HG03060 (cell line): ENCODE measurements around the gene BEGAIN.

Experiments
- ATAC-seq: cut with Tn5 transposase; IDR thresholded peaks from one replicate; pipeline ENCODE4 v1.9.1; 2021; ENCODE audit warnings: low read depth, moderate number of reproducible peaks; ENCODE audit not compliant: unreplicated experiment

BEGAIN gene

DNA sequence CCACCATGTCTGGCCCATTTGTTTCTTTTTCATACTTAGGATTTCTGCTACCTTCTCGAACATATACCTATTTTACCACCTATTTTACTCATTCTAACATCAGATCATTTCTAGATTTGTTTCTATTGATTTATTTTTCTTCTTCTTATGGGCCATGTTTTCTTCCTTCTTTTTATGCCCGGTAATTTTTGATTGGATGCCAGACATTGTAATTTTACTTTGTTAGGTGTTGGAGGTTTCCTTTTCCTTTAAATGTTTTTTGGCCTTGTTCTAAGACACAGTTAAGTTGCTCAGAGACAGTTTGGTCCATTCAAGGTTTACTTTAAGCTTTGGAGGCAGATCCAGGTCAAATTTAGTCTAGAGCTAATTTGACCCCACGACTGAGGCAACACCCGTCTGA is 14.7 kb upstream of the BEGAIN start:
- ATAC-seq = no peak

DNA sequence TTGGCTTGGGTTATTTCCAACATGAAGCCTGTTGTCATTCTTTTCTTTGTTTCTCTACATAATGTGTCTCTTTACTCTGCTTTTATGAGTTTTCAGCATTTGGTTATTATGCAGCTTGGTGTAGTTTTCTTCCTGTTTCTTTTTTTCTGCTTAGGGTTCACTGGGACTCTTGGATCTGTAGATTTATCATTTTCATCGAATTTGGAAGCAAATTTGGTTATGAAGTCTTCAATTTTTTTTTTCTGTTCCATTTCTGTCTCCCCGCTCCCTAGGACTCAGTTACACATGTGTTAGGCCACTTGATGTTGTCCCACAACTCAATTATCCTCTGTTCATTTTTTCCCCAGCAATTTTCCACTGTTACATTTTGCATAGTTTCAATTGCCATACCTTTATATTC is 13.8 kb upstream of the BEGAIN start:
- no peak for ATAC-seq

DNA sequence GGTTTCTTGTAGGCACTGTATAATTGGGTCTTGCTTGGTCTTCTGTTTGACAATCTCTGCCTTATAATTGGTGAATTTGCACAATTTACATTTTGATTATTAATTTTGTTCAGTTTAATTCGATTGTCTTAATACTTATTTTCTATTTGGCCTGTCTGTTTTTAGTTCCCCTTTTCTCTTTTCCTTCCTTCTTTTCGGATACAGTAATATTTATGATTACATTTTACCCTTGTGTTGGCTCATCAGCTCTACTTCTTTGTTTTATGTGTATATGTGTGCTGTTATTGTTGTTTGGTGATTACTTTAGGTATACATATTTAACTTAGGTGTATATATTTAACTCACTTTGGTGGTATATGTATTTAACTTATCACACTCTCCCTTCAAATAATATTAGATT is 12.8 kb upstream of the BEGAIN start:
- ATAC-seq = no peak

DNA sequence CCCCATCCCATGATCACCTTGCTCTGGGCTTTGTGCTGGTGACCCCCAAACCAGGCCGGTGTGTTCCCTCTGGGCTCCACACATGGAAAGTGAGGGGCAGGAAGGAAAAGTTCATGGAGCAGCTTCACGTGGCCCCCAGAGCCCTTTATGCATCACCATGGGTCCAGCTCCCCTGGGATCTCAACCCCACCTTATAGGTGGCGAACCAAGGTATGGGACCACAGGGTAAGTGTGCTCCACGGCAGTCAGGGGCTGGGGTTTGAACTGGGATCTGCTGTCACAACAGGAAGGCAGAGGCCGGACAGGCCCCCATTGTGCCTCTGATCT is 7.4 kb upstream of the BEGAIN start:
- no peak for ATAC-seq

DNA sequence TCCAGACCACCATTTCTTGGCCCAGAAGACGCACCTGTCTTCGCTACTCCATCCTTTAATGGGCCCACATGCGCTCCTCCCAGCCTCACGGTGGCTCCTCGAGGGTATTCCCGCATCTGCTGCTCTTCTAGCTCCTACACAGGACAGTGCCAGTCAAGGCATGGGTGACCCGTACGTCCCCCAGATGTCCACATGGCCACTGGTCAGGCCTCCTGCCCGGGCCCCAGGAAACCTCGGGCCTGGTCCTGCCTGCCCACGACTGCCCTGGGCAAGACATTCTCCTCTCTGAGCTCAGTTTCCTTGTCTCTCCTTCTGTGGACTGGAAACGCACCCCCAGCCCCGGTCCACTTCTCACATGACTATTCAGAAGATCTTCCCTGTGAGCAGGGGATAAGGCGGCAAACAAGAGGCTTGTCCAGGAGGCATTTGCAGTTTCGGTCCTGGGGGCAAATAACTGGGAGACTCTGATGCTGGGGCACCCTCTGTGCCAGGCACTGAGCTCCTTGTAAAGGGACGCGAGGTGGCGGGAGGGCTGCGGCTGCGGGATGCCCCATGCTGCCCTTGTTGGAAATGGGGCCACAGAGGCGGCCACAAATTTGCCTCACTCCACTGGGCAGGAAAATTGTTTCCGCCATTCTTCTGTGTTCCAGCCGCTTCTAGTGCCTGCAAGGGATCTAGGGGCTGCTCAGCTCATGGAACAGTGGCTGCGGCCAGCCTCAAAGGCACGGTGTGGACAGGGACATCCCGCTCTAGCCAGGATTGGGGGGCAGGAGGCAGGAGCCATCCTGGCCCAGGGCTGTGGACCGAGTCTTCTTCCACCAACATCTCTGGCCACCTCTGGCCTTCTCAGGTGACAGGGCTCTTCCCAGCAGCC is 6.8 kb upstream of the BEGAIN start:
- no peak for ATAC-seq

DNA sequence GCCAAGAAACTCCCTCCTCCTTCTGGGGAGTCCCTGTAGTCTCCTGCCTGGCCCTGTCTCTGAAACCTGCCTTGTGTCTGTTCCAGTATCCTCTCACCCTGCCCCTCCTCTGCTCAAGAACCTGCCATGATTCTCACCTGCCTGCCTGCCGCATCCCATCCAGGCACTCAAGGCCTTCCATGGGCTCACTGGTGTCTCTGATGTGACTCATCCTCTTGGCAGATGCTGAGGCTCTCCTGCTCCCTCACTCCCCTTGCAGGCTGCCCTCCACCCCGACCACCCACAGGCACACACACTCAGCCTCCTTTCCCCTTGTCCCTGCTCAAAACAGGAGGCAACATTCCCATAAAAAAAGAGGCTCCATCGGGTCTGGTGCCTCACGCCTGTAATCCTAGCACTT is 5.8 kb upstream of the BEGAIN start:
- ATAC-seq = no peak

DNA sequence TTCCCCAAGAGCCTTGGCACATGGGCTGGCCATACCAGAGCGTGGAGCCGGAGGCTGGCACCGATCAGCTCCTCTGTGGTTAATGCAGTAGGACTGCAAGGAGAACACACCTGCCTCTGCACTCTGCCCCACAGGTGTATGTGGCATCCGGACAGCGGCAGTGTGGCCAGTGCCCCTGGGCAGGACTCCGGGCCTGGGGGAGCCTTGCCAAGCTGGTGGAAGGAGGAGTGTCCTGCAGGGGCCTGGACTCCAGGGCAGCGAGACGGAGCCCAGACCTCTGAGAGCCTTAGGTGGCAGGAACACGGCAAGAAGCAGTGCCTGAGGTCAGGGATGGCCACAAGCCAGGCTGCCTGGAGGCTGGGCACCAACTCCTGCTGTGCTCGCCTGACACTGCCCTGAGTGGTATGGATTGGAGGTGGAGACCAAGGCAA is 5.3 kb upstream of the BEGAIN start:
- ATAC-seq = no peak

DNA sequence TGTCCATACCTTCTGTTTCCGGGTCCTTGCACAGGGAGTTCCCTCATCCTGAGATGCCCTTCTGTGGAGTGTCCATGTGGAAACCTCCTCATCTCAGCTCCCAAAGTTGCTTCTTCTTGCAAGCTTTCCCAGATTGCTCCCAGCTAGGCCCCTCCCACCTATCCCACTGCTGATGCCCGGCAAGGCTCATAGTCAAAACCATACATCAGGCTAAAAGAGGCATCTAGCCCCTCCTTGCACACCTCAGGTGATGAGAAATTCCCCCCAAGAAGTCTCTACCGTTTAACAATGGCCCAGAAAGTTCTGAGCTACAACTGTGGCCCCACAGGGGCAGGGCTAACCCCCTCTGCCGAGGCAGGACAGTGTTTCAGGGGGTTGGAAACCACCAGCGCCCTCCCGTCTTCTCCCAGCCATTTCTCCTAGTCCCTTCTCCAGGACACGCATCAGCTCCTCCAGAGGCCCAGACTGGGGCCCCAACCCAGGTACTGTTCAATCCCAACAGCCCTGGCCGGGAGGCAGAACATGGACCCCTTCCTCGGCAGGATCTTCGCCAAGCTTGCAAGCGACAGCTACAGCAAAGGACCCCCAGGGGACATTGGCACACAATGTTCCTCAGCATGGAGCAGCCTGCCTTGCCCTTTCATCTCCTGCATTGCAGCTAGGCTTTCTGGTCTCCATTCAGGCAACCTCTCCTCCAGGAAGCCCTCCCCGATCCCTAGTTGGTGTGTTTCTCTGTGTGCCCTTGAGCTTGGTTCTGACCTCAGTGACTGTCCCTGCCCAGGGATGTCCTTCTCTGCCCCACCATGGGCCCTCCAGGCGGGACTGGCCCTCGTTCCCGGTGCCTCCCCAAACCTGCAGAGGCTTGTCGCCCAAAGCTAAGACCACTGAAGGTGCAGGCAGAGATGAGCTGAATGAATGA is 4.5 kb upstream of the BEGAIN start:
- no peak for ATAC-seq

DNA sequence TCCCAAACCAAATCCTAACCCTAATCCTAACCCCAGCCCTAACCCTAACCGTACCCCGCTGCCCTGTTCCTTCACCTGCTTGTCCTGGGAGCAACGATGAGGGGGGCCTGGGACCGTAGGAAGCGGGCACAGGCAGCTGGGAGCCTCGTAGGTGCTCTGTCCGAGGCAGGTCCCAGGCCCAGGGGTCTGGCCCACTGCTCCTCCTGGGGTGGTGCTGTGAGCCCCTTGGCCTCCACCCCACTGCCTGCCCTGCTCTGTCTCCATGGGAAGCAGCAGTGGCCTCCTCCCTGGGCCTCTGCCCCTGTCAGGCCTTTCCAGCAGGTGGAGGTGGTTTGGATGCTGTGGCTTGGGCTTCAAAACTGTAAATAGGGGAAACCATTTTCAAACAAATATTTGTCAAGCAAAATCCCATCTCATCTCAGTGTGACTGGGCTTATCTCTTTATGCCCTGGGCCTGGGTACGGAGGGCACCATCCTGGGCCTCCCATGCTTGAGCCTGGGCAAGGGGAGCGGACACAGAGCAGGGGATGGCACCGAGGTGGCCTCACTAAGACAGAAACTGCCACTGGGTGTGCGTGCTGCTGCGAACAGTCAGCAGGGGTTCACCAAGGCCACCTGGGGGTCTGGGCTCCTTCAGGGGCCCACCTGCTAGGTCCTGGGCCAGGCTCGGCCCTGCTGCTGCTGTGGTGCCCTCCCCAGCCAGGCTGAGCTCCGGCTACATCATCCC is 3.7 kb upstream of the BEGAIN start:
- no peak for ATAC-seq

DNA sequence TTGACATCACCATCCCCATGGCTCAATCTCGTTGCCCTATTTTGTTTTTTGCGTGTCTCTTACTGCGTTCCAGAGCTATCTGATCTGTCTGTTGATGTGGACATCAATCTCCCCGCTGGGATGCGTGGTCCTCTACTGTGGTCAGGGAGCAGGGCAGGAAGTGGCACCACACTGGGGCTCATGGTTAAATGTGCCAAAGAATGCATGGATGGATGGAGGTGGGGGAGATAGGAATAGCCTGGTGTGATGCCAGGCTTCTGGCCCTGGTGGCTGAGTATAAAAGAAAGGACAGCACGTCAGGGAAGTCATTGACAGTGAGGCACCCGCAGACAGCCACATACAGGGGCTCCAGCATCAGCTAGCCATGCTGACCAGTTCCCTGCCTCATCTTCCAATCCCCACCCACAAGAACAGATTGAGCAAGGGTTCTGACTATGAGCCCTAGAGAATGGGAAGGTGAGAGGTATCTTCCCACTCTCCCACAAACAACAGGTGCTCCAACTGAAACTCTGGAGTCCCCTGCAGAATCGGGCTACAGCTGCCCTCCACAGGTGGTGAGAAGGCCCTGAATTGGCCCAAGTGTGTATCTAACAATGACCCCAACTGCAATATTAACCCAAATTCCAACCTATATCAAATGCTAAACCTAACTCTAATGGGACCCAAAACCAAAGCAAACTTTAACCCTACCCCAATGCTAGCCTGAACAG is 2.7 kb upstream of the BEGAIN start:
- no peak for ATAC-seq

DNA sequence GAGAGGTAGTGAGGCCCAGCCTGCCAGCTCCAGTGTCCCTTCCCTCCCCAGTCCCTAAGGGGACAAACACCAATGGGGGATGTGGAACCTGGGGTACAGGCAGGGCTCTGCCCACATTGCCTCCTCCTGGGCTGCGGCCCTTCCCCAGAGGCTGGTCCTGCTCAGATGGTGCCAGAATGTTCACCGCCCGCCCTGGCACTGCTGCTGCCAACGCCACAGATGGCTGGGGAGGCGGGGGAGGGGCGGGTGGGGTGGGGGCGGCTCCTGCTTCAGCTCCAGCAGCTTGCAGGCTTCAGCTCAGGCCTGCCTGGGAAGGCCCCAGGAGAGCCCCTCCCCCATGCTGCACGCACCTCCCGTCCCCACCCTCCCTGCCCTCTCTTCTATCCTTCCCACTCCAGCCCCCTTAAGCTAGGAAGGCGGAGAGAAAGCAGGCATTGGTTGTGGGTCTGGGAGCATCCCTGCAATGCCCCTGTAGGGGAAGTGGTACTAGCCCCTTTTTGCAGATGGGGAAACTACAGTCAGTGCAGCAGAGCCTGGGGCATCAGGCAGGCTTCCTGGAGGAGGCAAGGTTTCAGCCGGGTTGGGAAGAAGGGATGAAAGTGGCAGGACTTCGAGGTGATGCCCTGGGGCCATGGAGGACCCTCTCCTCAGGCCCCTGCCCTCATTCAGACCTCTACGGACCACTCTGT is 2.0 kb upstream of the BEGAIN start:
- ATAC-seq = no peak

DNA sequence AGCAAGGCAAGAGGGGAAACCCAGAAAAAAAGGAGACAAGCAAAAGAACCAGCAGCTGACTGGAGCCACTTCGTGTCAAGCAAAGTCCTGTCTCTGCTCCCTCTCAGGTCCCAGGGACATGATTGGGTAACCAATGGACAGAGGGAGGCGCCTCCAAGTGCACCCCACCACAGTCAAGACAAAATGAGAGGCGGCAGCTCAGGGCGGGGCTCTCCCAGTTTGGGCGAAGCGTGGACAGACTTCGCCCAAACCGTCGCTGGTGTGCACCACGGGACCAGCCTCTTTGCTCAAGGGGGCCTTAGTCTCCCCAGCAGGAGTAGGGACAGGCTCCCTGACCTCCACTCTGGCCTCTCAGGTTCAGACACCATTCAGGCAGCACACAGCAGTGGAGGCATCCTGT is 1.5 kb upstream of the BEGAIN start:
- ATAC-seq = no peak

DNA sequence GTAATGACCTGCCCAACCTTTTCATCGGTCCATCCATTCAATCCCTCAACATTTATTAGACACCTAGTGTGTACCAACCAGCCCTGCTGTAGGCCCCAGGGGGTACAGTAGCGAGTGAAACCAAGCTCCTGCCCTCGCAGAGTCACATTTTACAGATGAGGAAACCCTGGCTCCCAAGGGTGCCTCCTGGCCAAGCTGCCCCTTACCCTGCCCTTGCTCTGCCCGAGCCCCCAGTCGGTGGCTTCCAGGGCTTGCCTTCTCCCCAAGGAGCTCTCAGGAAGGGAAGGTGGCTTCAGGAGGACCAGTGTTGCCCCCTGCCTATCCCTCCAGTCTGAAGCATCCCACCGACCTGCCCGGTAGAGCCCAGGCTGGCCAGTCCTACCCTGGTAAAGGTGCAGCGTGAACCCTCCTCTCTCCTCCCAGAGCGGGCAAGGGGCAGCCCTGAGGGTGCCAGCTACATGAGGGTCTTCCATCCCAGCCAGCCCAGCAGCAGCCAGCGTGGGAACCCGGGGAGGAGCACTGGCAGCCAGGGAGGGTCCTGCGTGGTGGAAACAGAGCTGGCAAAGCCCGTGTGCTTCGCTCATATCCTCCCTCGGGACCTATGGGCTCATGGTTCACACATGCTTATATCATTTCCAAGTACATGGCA is 670 bp upstream of the BEGAIN start:
- no peak for ATAC-seq

DNA sequence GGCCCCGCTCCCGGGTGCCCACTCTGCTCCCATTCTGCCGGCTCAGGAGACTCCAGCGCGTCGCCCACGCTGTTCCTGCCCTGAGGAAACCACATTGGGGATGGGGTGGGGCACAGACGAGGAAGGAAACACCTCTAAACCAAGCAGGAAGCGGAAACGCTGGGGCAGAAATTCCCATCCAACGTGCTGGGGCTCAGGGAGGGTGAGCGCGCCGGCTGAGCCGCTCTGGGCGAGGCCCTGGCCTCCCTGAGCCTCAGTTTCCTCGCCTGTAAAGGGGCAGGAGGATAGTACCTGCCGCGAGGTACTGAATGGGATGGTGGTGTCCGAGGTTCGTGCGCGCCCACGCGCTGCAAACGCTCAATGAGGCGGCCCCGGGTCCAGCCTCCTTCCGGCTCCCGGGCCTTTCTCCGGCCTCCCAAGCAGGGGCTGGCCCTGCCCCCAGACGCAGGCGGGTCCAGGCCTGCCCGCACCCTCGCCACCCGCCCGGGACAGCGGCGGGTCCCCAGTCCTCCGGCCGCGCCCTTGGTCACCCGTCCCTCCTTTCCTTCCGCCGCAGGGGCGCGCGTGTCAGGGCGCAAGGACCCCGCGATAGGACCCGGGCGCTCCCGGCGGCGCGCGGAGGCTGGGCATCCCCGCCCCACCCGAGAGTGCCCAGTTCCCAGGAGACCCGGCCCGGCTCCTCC is 673 bp downstream of the BEGAIN start:
- ATAC-seq = no peak

DNA sequence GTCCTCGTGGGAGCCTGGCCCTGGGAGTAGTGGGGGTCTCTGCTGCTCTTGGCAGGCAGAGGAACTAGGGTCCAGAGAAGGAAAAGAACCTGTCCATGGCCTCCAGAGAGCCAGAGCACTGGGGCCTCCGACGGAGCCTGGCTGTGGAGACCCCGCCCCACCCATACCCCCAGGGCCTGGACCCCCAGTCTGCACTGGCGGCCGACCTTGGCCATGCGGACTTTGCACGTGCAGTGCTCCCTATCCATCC is 1.1 kb downstream of the BEGAIN start:
- no peak for ATAC-seq

DNA sequence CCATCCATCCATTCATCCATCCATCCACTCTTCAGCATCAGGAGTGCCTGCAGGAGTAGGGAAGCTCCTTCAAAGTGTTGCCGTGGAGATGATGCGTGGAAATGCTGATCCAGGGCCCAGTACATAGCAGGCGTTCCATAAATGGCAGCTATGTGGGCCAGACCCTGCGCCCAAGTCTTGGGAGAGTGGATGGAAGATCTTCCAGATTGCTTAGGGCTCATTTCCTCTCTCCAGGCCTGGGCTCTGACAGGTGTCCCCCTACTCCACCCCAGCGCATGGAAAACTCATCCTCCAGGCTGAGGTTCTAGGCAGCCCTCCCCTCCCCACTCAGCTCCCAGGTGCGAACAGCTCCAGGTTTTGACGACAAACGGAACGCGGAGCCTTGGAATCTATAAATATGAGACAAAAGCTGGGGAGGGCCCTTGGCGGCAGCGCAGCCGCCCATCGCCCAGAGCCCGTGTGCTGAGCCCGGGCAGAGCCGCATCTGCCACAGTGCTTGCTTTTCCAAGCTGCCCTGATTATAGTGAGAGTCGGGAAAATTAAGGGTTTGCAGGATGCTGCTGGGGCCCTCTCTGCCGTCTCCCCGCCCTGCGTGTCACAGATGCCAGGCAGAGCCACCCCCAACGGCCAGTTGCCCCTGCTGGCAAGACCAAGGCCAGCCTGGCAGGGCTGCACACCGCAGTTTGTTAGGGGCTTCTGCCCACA is 1.6 kb downstream of the BEGAIN start:
- ATAC-seq = no peak

DNA sequence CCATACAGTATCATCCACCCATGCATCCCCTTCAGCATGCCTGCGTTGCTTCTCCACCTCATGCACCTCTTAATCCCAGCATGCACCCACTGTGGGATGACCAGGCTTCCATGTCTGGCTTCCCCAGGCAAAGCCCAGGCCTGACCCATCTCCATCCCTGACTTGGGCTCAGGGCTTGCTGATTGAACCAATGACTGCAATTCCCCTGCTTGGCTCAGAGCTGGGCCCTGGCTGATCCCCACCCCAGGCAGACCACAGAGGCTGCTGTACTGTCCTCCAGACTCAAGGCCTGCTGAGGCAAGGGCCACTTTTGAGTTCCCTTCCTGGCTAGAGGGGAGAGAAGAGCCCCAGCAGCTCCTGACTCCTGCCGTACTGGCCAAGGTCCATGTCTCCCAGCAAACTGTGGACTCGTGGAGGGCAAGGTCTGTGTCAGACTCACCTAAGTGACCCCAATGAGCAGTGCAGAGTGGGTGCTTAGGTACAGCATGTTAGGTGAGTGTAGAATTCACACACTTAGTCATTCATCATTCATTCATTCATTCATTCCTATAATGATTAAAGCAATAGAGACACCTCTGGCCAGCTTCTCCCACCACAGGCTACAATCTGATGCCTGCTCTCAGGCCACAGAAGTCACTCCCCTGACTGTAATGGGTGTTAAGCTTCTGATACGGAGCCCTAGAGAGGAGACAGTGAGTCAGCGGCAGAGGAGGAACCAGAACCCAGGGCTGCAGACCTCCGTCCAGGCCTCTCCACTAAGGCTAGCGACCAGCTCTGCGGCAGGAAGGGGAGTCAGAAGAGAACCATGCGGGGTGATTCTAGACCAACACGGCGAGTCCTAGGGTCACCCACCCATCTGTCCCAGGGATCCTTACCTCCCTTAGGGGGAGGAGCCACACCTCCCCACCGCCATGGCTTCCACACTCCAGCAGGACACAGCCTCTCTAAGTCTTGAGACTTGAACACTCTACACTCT is 2.9 kb downstream of the BEGAIN start:
- ATAC-seq = no peak
